T-helper 1 cell (primary cell): Measurements from ENCODE around the gene CXCR5.

Source experiments
- DNase-seq, 5 donors: peaks; one replicate each; pipeline ENCODE4 v3.0.0-alpha.2; 2012 to 2020

Gene CXCR5

GRCh38 chr11:118877487-118878162 lies 6.1 kb upstream of the CXCR5 start:
- no peak for DNase-seq

DNA sequence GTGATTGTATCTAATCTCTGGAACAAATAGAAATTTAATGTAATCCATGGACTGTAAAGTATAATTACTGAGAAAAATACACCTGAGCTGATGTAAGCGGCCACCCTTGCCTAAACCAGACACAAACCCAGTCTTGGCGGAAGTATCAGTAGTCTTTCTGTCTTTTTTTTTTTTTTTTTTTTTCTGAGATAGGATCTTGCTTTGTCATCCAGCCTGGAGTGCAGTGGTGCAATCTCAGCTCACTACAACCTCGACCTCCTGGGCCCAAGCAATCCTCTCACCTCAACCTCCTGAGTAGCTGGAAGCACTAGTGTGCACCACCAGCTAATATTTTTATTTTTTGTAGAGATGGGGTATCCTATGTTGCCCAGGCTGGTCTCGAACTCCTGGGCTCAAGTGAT lies 5.5 kb upstream of the CXCR5 start:
- peak in 2 of 5 donors; percentile 32 to 67 for DNase-seq

DNA sequence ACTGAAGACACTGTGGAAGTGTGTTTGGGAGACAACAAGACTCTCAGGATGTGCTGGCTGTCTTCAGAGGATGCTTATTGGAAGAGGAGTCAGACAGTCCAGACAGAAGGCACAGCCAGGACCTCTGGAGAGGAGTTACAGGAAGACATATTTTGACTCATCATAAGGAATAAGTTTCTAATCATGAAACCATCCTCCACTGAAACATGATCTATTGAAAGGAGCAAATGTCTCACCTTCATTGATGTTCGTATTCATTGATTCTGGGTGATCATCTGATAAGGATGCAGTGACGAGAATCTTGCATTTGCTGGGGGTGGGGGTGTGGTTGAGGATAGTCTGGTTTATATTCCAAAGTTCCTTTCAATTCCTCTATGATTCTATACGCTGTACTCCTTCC lies 2.5 kb upstream of the CXCR5 start:
- DNase-seq, result no peak

DNA sequence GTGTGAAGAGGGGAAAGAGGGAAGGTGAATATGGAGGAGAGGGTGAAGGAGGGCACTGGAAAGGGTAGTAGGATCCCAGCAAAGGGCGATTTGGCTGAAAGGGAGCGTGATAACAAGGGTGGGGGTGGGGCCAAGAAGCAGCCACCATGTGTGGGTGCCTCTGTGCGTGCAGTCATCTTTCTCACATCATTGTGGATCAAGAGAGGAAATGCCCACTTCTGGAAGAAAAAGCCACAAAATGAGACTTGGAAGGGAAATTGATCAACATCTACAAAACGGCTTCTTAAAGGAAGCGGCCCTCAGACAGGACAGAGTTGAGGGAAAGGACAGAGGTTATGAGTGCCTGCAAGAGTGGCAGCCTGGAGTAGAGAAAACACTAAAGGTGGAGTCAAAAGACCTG lies 1.2 kb upstream of the CXCR5 start:
- DNase-seq, result peak in 1 of 5 donors; percentile 59

GRCh38 chr11:118883004-118883367 lies 706 bp upstream of the CXCR5 start:
- no peak for DNase-seq

DNA sequence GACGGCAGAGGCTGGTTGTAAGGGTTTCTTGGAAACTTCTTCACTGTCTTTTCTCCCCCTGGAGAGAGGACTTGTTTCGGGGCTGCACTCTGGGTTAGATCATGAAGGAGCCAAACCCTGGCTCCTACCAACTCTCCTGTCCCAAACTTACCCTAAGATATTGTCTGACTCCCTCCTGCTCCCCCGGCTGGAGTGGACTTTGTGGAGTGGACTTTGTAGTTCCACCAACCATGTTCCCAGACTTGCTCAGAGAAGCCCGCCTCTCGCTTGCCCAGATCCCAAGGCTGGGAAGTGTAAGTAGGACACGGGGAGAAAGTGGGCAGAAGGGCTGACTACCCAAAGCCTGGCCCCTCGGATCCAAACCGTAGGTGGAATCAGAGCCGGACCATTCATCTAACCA lies 1.2 kb downstream of the CXCR5 start:
- DNase-seq, result no peak

DNA sequence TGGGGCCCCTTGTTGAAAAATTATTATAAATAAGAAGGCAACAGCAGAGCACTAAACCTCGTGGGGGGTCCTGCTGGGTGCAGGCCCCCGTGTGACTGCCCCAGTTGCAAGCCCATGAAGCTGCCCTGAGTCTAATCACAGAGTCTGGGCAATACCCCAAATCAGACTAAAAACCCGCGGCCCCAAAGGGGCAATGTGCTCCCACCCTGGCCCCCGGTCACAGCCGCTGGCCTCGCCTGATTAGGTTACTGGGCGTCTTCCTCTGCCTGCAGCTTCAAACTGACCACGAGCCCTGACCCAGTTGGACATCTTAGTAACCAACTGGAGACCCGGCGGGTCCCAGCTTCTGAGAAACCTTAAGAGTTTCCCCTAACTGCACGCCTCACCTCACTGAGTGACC lies 1.6 kb downstream of the CXCR5 start:
- no peak for DNase-seq

DNA sequence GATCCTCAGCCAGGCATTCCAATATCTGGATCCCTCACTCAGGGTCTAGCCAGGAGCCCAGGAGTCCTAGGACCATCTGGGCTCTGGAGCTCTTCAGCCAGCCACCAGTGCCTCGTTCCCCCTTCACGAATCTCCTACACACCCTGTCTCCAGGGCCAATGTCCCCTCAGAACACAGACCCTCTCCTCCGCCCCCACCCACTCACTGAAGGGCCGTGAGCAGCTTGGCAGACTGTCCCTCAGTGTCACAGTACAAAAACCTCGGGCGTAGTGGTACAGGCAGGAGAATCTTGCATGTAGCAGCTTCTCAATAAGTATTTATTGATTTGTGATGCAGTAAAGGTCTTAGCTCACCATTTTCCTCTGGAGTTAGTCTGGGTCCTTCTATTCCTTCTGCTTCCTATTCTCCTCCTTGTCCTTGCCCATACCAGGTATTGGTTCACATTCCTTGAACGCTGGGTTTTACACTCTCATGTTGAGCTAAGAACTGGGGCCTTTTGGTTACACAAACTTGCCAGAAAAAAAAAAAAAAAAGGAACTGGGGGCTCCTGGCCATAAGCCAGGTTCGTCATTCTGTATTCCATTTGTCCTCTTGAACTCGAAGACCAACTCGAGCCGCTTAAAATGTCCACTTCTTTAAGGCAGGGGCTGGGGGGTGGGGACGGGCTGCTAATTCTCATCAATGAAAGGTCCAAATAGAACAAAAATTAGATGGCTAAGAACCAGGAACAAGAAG lies 2.3 kb downstream of the CXCR5 start:
- no peak for DNase-seq

GRCh38 chr11:118886681-118887111 lies 3.0 kb downstream of the CXCR5 start:
- no peak for DNase-seq

DNA sequence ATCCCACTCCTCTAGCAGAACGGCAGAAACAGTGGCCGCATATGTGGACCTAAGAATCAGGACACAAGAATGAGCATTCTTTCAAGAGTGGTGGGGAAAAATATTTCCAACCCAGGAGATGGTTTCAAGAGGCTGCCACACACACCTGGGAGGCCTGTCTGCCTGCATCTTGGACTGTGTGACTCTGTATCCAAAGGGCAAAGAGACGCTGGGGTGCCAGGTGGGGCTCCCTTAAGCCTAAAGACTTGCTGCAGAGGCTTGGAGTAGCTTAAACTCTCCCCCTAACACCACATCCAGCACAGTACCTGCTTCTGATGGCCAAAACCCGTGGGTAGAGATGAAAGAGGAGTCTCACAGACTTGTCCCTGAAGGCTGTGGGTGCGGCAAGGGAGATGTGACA lies 3.5 kb downstream of the CXCR5 start:
- DNase-seq, result no peak

DNA sequence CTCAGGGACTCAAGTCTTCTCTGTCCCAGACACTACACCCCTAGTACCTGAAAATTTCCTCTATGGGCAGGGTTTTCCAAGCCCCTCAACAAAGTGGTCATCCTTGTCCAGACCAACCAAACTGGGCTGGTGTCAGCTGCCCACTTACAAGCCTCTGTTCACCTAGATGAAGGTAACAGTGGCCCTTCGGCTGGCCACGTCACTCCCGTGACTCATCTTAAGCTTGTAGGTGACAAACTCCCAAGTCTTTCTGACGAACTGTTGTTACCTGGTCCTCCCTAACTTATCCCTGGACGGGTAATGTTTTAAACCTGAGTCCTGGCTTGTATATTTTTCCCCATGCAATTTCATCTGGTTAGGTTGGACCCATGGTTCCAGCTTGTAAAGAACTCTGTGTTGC lies 4.7 kb downstream of the CXCR5 start:
- DNase-seq, result no peak

DNA sequence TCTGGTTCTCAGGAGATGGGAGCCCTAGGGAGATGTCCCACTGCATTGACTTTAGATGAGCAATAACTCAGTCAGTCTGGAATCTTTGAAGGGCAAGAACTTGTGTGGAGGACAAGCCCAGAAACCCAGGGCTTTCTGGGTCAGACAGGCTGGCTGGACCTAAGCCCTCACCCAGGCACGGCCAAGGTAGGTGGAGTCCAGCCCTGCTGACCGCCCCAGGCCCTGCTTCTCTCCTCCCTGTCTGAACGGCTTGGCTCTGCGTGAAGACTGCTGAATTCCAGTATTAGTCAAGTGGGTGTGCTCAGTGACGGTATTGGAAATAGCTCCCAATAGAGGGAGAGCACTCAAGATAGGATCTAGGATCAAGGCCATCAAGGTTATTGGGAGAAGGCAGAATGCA lies 6.1 kb downstream of the CXCR5 start:
- no peak for DNase-seq

GRCh38 chr11:118892514-118892913 lies 8.8 kb downstream of the CXCR5 start:
- peak; percentile 46 to 77 (median 60) for DNase-seq

DNA sequence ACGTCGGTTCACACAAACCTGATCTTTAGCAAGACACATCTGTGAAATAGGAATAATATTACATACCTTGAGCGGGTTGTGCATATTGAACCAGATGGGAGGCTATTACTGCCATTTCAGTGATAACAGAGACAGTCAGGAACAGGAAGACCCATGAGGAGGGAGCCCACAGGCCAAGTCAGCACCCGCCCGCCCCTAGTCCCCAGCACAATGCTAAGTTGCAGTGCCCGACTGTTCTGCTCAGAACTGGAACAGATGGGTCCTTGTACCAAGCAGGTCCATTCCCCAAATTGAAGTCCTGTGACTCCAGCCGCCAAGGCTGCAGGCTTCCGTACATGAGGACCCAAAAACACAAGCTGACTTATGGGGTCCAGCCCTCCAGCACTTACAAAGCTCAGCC lies 9.3 kb downstream of the CXCR5 start:
- no peak for DNase-seq

GRCh38 chr11:118893662-118894061 lies 10.0 kb downstream of the CXCR5 start:
- no peak for DNase-seq

DNA sequence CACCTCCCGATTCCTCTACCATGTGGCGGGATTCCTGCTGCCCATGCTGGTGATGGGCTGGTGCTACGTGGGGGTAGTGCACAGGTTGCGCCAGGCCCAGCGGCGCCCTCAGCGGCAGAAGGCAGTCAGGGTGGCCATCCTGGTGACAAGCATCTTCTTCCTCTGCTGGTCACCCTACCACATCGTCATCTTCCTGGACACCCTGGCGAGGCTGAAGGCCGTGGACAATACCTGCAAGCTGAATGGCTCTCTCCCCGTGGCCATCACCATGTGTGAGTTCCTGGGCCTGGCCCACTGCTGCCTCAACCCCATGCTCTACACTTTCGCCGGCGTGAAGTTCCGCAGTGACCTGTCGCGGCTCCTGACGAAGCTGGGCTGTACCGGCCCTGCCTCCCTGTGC lies 10.5 kb downstream of the CXCR5 start:
- no peak for DNase-seq

DNA sequence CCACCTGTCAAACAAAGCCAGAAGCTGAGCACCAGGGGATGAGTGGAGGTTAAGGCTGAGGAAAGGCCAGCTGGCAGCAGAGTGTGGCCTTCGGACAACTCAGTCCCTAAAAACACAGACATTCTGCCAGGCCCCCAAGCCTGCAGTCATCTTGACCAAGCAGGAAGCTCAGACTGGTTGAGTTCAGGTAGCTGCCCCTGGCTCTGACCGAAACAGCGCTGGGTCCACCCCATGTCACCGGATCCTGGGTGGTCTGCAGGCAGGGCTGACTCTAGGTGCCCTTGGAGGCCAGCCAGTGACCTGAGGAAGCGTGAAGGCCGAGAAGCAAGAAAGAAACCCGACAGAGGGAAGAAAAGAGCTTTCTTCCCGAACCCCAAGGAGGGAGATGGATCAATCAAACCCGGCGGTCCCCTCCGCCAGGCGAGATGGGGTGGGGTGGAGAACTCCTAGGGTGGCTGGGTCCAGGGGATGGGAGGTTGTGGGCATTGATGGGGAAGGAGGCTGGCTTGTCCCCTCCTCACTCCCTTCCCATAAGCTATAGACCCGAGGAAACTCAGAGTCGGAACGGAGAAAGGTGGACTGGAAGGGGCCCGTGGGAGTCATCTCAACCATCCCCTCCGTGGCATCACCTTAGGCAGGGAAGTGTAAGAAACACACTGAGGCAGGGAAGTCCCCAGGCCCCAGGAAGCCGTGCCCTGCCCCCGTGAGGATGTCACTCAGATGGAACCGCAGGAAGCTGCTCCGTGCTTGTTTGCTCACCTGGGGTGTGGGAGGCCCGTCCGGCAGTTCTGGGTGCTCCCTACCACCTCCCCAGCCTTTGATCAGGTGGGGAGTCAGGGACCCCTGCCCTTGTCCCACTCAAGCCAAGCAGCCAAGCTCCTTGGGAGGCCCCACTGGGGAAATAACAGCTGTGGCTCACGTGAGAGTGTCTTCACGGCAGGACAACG lies 11.7 kb downstream of the CXCR5 start:
- DNase-seq, result peak; percentile 57 to 73 (median 65)

DNA sequence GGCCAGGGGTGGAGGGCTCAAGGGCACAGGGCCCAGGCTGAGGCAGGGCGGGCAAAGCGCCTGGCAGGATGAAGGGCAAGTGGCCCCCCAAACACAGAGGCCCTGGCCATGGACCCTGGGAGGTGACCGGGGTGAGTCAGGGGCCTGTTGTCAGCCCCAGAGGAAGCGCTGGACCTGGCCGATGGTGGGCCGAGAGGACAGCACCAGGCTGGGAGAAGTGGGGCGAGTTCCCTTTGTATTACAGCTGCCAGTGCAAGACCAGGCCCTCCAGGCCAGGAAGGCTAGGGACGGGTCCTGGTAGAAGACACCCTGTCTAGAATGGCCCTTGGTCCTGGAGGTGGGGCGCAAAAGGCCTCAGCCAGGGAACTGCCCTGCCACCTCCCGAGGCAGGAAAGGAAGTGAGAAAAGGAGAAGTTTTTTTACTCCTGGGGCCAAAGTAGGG lies 12.8 kb downstream of the CXCR5 start:
- DNase-seq, result no peak

DNA sequence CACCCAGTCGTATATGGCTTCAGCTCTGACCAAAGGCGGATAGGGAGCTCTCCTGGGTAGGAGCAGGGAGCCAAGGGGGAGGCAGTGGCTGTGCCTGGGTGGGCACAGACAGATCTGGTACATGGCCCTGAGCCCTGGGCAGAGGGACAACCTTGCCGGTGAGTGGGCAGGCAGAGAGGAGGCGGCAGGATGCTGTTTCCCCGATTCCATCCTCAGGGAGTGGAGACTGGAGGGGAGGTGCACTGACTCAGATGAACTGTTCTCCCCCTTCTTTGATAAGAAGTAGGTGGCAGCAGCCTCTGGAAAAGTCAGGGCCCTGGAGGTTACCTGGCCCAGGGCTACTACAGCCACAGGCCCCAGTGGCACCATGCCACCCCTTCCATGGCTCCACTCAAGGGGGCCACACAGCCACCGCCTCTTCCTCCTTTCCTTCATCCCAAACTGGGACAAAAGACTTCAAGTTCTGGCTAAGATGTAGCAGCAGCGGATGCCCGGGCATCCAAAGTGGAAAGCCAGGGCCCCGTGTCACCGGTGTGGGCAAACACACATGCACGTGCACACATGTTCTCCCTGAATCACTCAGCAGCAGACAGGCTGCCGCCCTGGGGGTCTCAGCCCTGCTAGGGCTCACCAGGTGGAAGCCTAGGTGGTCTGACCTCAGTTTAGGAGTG lies 13.4 kb downstream of the CXCR5 start:
- DNase-seq, result no peak

- no peak for DNase-seq
Observed at GRCh38 chr11:118897721-118898310, 14.1 kb downstream of the CXCR5 start.

GRCh38 chr11:118898400-118899295 lies 15.0 kb downstream of the CXCR5 start:
- DNase-seq, result no peak
